AG04450 (cell line): ENCODE measurements around the gene CLMP. TPM values are rescaled to one million over a fixed set of nuclear protein-coding genes. Genes with fewer than 3 reads are reported as not detected.
"Not testable (repeated sequence)": the region's sequence is repeated elsewhere in the genome, so short reads cannot be mapped to it uniquely, and the experiment has no call there.

Source experiments
- CTCF ChIA-PET: fragments of 300-600, 350-600 bp; formaldehyde crosslinking; extraction: SDS; loops from one replicate; lab custom pipeline; 2022; ENCODE audit warnings: antibody characterized with exemption, inconsistent platforms; lab: Charles Lee
- POLR2A ChIA-PET: fragments of 350-600 bp; formaldehyde crosslinking; extraction: SDS; loops from one replicate; lab custom pipeline; 2021; ENCODE audit warnings: antibody characterized with exemption, inconsistent platforms; lab: Yijun Ruan, JAX
- DNase-seq: peaks from one replicate; pipeline ENCODE4 v3.0.0-alpha.2; 2011; ENCODE audit warnings: low read depth, low spot score
- H3K27ac ChIP-seq: one replicate; pipeline ENCODE4 v1.5.1; 2012; ENCODE audit warnings: low read depth, low read length, control low read depth
- H3K27me3 ChIP-seq: one replicate; pipeline ENCODE4 v1.6.0; 2012; ENCODE audit warnings: low read length; ENCODE audit not compliant: control insufficient read depth, insufficient read depth
- H3K4me3 ChIP-seq: 2 replicates; pipeline ENCODE4 v1.5.1; 2011; ENCODE audit warnings: mild to moderate bottlenecking, low read depth, low read length, control low read depth
- H3K9me3 ChIP-seq: 2 replicates; pipeline ENCODE4 v1.5.1; 2012; ENCODE audit warnings: low read length; ENCODE audit not compliant: control insufficient read depth, insufficient read depth
- polyA plus RNA-seq: library from polyadenylated mRNA; depleted of rRNA; stranded (reverse); fragments of >200 nt; gene quantifications from 2 replicates; pipeline ENCODE4 v1.2.3, GENCODE V29; 2011
- TF ChIP-seq, protein P1 (sequence below): IDR thresholded peaks from 2 replicates; pipeline ENCODE4 v1.5.1; 2011; ENCODE audit warnings: low read depth, low read length, control low read depth, inconsistent platforms

Gene CLMP
- polyA plus RNA-seq, 1 experiment, result 288 TPM

DNA sequence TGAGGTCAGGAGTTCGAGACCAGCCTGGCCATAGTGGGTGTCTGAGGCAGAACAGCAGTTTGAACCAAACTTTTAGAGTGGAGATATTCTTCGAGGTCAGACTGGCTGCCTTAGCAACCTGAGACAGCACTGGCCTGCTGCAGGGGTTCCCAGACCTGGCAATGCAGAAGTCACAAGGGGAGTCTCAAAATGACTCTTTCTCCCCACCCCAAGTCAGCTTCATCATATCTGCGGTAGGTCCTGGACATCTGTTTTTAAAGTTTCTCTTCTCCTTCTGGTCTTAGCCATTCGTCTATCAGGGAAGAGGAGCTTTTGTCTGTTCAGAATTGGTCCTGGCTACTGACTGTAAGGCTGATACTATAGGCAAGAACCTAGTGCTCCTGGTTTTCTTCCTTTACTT, 14.5 kb upstream of the CLMP start:
- DNase-seq, result no peak
- Histone ChIP-seq H3K27ac (peak overlapping the region; percentile 4), H3K9me3 (no peaks in the 10 kb centered on the region), H3K27me3 (no peaks in the 10 kb centered on the region), H3K4me3 (no peak overlapping the region)
- CTCF ChIA-PET, result interaction anchor here (0.5 to 1.1 kb wide), 3 partner anchors 52 to 346 kb away, joined by 3 to 5 read pairs (median 3); no protein-coding TSS in a partner anchor
- TF ChIP-seq, protein P1, sequence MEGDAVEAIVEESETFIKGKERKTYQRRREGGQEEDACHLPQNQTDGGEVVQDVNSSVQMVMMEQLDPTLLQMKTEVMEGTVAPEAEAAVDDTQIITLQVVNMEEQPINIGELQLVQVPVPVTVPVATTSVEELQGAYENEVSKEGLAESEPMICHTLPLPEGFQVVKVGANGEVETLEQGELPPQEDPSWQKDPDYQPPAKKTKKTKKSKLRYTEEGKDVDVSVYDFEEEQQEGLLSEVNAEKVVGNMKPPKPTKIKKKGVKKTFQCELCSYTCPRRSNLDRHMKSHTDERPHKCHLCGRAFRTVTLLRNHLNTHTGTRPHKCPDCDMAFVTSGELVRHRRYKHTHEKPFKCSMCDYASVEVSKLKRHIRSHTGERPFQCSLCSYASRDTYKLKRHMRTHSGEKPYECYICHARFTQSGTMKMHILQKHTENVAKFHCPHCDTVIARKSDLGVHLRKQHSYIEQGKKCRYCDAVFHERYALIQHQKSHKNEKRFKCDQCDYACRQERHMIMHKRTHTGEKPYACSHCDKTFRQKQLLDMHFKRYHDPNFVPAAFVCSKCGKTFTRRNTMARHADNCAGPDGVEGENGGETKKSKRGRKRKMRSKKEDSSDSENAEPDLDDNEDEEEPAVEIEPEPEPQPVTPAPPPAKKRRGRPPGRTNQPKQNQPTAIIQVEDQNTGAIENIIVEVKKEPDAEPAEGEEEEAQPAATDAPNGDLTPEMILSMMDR, result no peak
- POLR2A ChIA-PET, result interaction anchor here (1.0 kb wide), 1 partner anchor 14 kb away, joined by 5 read pairs; the partner anchor contains the start of gene CLMP

DNA sequence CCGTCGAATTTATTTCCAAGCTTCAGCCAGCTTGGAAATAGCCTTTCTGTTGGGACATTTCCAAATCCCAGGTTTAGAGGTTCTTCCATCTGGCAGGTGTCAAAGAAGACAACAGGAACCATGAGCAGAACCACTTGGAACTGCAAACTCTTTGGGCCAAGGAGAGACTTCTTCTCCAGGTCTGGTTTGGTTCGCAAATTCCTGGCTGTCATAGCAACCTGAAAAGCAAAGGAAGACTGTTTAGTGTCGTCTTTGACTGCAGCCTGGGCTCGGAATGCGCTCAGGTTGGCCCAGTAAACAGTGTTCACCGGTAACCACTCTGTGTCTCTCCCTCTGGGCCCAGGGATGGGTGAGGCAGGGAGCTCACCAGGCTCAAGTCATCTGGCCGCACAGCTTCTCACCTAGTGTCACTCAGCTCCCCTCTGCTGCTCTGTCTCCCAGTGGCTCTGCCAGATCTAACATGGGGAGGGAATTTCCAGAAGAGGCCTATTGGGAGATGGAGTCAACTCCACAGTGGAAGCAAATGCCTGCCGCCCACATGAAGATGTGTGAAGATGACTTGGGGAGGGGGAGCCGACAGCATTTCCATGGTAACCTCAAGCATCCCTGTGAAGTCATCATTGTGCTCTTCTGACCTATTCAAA, 11.9 kb upstream of the CLMP start:
- ChIA-PET CTCF (interaction anchor here (1.7 kb wide), 1 partner anchor 40 kb away, joined by 7 read pairs; no protein-coding TSS in a partner anchor), POLR2A (no interaction called here)
- Histone ChIP-seq H3K27ac (no peak overlapping the region), H3K4me3 (no peak overlapping the region), H3K9me3 (no peaks in the 10 kb centered on the region), H3K27me3 (no peaks in the 10 kb centered on the region)
- no peak for DNase-seq
- TF ChIP-seq, protein P1, result no peak

DNA sequence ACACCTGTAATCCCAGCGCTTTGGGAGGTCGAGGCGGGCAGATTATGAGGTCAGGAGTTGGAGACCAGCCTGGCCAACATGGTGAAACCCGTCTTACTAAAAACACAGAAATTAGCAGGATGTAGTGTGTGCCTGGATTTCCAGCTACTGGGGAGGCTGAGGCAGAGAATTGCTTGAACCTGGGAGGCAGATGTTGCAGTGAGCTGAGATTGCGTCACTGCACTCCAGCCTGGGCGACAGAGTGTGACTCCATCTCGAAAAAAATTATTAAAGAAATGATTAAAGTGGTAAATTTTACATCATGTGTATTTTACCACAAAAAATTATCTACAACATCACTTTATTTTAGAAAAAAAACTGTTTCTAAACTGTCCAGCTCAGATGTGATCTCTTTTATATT, 11.0 kb upstream of the CLMP start:
- H3K9me3 ChIP-seq, H3K27me3 ChIP-seq, DNase-seq, POLR2A ChIA-PET, H3K27ac ChIP-seq, H3K4me3 ChIP-seq: not testable (repeated sequence)
- CTCF ChIA-PET, result interaction anchor here (1.7 kb wide), 1 partner anchor 41 kb away, joined by 7 read pairs; no protein-coding TSS in a partner anchor

DNA sequence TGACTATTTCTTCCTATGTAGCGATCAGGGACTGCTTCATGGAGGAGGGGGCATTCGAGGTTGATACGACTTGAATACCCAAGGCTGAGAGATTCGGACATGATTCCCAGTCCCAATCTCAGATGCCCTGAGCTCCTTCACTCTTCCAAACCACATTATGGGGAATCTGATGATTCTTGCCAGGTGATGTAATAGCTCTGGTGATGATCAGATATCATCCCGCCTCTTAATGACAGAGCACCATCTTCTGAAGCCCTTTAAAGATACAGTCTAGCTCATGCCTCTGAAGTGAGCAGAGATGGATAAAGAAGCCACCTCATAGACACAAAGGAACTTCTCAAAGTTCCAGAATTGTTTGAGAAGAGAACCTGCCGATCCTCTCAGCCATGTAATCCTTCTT, 8.9 kb upstream of the CLMP start:
- ChIA-PET CTCF (interaction anchor here (2.4 kb wide), 1 partner anchor 43 kb away, joined by 12 read pairs; no protein-coding TSS in a partner anchor), POLR2A (interaction anchor here (0.5 kb wide), 1 partner anchor 96 kb away, joined by 3 read pairs; no protein-coding TSS in a partner anchor)
- no peak for DNase-seq

DNA sequence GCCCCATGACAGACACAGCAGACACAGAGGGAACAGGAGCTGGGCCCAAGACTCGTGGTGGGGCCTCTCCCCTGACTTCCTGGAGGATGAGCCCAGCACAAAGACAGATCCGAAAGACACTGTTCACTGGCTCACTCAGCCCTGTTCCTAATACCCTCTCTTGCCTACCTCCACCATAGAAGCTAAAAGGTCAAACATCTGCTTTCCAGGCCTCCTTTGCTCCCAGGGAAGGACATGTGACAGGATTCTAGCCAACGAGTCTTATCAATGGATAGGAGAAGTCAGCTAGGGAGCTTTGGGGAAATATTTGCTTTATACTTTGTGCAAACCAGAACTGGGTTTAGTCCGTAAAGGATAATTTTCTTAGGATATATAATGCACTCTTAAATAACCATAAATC, 8.4 kb upstream of the CLMP start:
- POLR2A ChIA-PET, result interaction anchor here (0.5 to 2.2 kb wide), 2 partner anchors 15 to 96 kb away, joined by 3 to 7 read pairs; no protein-coding TSS in a partner anchor
- CTCF ChIA-PET, result interaction anchor here (2.4 kb wide), 1 partner anchor 44 kb away, joined by 12 read pairs; no protein-coding TSS in a partner anchor
- H3K27ac ChIP-seq, result no peak overlapping the region

More for the DNA sequence above, 8.9 kb upstream of the CLMP start:
- Histone ChIP-seq H3K27ac (no peak overlapping the region), H3K9me3 (no peaks in the 10 kb centered on the region), H3K27me3 (no peaks in the 10 kb centered on the region), H3K4me3 (no peak overlapping the region)
- TF ChIP-seq, protein P1, result no peak

More for the DNA sequence above, 8.4 kb upstream of the CLMP start:
- H3K9me3 ChIP-seq, result no peaks in the 10 kb centered on the region
- no peak for DNase-seq
- TF ChIP-seq, protein P1, result no peak
- no peaks in the 10 kb centered on the region for H3K27me3 ChIP-seq
- no peak overlapping the region for H3K4me3 ChIP-seq
